GM10266 (cell line): ENCODE results near the gene ATP6AP1.

Source experiments
- DNase-seq: peaks from one replicate; pipeline ENCODE4 v3.0.0; 2012; ENCODE audit errors: extremely low spot score
- TF ChIP-seq, protein P1 (sequence below): IDR thresholded peaks from 2 replicates; pipeline ENCODE4 v1.5.1; 2012; ENCODE audit warnings: mild to moderate bottlenecking, low read depth; ENCODE audit not compliant: control insufficient read depth, insufficient read depth; ENCODE audit errors: missing control alignments

The ATP6AP1 gene

DNA sequence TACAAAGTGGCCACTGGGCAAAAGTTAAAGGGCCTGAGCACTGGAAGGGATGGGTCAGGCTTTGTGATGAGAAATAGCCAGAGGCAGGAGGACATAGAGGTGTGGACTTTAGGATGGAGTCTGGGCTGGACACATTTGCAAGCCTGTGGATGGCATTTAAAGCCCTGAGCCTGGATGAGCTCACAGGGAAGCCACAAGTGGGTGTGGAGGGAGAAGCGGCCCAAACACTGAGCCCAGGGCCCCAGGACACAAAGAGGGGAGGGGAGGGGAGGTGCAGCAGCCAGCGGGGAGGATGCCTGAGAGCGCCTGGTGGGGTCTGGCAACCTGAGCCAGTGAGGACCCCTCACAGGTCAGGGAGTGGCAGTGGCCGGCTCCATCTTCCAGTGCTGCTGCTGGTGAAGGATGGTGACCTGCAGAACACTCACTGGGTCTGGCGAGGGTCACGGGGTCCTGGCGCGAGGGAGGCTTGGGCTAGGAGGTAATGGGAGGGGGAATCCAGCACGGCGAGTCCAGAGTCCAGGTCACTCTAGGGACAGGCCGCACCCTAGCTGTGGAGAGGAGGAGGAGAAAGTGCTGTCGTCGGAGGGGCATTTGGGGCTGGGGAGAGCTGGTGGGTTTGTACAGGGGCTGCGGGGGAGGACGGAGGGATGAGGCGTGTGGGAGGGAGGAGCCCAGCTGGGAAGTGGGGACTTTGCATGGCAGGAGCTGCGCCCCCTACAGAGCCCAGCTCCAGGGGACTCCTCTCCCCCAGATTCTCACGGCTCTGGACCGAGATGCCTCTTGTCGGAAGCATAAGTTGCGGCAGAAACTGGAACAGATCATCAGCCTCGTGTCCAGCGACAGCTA, 43.6 kb downstream of the ATP6AP1 start:
- DNase-seq: no peak
- TF ChIP-seq, protein P1, sequence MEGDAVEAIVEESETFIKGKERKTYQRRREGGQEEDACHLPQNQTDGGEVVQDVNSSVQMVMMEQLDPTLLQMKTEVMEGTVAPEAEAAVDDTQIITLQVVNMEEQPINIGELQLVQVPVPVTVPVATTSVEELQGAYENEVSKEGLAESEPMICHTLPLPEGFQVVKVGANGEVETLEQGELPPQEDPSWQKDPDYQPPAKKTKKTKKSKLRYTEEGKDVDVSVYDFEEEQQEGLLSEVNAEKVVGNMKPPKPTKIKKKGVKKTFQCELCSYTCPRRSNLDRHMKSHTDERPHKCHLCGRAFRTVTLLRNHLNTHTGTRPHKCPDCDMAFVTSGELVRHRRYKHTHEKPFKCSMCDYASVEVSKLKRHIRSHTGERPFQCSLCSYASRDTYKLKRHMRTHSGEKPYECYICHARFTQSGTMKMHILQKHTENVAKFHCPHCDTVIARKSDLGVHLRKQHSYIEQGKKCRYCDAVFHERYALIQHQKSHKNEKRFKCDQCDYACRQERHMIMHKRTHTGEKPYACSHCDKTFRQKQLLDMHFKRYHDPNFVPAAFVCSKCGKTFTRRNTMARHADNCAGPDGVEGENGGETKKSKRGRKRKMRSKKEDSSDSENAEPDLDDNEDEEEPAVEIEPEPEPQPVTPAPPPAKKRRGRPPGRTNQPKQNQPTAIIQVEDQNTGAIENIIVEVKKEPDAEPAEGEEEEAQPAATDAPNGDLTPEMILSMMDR: no peak

DNA sequence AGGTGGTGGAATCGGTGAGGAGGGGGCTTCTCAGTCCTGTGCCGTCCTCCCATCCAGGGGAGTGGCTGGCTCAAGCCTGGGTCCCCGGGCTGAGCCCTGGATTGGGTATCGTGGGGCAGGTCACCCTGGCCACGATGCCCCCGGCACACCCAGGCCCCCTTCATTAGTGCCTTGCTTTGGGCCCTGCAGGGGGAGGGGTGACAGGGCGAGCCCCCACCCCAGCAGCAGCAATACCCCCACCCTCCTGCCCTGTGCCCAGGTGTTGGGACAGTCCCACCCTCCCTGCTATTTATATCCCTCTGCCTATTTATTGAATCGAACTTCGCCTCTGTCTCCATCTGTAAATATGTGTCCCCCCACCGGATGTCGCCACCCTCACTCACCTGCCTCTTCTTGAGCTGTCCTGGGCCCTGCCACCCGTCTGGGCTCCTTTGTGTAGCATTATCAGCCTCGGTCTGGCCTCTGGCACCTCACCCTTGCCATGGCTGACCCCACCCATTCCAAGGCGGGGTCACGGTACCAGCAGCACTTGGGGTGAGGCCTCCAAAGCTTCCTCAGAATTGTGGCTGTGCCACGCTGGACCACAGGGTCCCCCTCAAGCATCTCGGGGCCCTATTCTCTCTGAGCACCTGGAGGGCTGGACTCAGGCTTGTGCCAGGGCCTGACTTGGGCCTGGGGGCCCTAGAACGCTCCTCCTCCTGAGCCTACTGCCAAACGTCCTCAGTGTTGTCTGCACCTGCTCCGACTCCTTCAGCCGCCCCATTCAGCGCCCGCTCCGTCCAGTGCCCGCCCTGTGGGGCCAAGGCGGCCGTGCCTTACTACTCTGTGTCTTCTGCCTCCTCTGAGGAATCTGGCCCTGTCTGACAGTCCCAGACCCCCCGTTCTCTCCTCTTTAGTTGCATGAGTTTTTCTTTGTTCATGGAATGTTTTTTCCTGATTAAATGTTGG, 44.5 kb downstream of the ATP6AP1 start:
- TF ChIP-seq, protein P1: no peak
- DNase-seq: no peak

DNA sequence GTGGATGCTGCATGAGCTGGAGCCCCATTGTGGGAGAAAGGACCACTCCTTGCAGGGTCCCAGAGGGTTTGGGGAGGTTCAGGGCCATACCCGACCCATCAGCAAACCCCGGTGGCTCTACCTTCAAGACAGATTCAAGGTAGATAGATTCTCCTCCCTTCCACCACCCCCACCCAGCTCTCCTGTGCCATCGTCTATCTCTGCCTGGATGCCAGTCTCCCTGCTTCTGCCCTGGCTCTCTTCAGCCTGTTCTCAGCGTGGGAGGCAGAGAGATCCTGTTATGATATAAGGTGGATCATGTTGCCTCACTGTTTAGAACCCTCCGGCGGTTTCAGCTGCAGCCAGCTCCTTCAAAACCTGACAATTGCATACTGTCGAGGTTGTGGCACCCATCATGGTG, 45.2 kb downstream of the ATP6AP1 start:
- DNase-seq: no peak
- TF ChIP-seq, protein P1: no peak

DNA sequence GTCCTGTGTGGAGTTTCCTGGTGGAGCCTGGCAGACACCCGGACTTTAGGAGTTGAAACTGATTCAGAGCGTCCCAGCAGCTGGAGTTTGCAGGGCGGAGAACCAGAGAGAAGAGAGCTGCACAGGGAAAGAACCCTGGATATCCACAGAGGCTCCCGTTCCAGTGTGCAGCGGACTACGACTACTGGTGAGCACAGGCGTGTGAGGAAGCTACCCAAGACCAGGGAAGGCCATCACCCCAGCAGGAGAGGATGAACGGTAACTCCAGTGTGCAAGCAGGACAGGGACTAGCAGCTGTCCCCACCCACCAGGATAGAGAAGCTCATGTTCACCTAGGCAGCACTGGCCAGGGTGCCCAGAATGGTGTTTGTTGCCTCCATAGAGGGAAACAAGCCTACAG, 48.3 kb downstream of the ATP6AP1 start:
- no peak for DNase-seq

DNA sequence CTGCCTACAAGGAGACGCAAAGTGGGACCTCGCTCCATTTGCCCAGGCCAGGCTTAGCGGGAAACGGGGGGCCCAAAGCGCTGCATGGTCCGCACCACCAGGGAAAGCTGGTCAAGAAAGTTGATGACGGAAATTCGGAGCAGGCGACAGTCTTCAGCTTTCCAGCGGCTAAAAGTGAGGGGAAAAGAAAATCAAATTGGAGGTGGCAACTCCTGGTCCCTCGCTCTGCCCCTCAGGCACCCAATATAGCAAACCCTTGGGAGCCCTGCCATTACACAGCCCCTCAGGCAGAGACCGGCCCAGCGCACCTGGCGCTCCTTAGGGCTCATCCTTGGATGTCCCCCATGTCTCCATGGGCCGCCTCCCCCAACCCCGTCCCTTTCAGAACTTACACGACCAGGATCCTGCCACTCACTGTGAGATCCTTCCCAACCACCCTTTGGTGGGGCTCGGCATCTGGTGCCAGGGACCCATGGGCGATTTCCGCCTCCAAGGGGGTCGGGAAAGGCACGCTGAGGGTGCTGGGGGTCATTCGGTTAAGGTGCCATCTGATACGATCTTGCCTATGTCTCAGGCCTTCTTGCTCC, 49.5 kb downstream of the ATP6AP1 start:
- DNase-seq: no peak

More for the DNA sequence above, 48.3 kb downstream of the ATP6AP1 start:
- TF ChIP-seq, protein P1: no peak

DNA sequence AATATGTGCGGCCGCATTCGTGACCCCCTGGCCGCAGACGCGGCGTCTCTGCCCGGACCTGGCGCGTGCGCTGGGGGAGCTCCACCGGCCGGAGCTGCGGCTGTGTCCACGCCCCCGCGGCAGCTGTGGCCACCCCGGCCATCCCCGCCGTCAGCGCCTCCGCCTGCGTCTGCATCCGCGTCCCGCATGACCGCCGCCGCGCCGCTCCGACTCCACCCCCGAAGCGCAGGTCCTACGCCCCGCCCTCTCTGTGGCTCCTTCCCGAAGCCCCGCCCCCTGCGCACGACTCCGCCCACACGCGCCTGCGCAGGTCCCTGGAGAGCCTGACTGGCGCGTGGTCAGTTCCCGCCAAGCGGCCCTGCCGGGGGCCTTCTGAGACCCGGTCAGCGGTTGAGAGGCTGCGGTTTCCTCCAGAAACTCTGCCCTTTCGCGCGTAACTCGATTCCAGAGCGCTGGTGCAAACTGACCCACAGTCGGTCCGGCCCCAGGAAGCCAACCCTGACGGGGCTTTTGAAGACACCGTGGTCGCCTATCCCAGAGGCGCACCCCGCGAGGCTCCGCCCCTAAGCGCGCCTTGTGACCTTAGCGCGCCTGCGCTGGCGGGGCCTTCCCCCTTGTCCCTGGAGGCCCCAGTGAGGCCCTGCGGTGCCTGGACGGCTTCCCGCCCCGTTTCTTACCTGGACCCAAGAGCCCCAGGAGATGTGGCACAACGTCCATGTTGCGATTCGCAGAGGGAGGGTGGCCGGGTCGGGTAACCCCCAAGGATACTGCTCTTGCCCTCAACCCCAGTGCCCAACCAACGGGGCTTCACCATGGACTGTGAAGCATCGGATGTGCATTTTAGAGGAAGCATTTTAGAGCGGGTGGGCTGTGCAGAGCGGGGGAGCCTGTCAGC, 50.5 kb downstream of the ATP6AP1 start, which contains the start of gene LAGE3:
Gene LAGE3, minus strand, starts transcription at position 554 of the 895 bp plus-strand sequence. Its CDS starts 366 bp downstream, at position 188.
- DNase-seq: peak; percentile 92
- TF ChIP-seq, protein P1: no peak

More for the DNA sequence above, 49.5 kb downstream of the ATP6AP1 start:
- TF ChIP-seq, protein P1: no peak
